Measurements from ENCODE around the gene UHMK1. TPM values are rescaled to one million over a fixed set of nuclear protein-coding genes. Genes with fewer than 3 reads are reported as not detected.
"Not testable (repeated sequence)": the region's sequence is repeated elsewhere in the genome, so short reads cannot be mapped to it uniquely, and the experiment has no call there.

Gene UHMK1
- polyA plus RNA-seq, 1 experiment = 48.2 TPM

DNA sequence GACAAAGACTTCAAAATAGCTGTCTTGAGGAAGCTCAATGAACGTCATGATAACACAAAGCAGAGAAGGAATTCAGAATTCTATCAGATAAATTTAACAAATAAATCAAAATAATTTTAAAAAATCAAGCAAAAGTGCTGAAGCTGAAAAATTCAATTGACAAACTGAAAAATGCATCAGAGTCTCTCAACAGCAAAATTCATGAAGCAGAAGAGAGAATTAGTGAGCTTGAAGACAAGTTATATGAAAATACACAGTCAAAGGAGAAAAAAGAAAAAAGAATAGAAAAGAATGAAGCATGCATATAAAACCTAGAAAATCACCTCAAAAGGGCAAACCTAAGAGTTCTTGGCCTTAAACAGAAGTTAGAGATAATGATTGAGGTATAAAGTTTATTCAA lies 21.0 kb upstream of the UHMK1 start:
- TF ChIP-seq CTCF (IDR thresholded peaks at IDR 0.05; ENCODE audit: low read depth, low read length) = no peak
- CTCF ChIA-PET = no interaction called here

GRCh38 chr1:162485236-162485635 lies 12.4 kb upstream of the UHMK1 start:
- no peak overlapping the region for H3K4me3 ChIP-seq (ENCODE audit: low read depth, low read length)
- peaks cover 5% of the 10 kb centered on the region for H3K27me3 ChIP-seq (ENCODE audit: control insufficient read depth, insufficient read depth, low read length)
- no peaks in the 10 kb centered on the region for H3K9me3 ChIP-seq (ENCODE audit: control insufficient read depth, insufficient read depth, low read length)
- no peak for DNase-seq (ENCODE audit: low read depth, low spot score)
- ChIA-PET CTCF (interaction anchor here (1.0 kb wide), 1 partner anchor 429 kb away, joined by 3 read pairs; no protein-coding TSS in a partner anchor), POLR2A (no interaction called here)
- TF ChIP-seq CTCF (IDR thresholded peaks at IDR 0.05; ENCODE audit: low read depth, low read length) = no peak
- H3K27ac ChIP-seq (ENCODE audit: low read depth, low read length) = no peak overlapping the region

More for the DNA sequence above, 21.0 kb upstream of the UHMK1 start:
- no peak overlapping the region for H3K27ac ChIP-seq (ENCODE audit: low read depth, low read length)
- H3K4me3 ChIP-seq (ENCODE audit: low read depth, low read length) = no peak overlapping the region
- POLR2A ChIA-PET = no interaction called here
- DNase-seq (ENCODE audit: low read depth, low spot score) = no peak
- H3K9me3 ChIP-seq (ENCODE audit: control insufficient read depth, insufficient read depth, low read length) = peaks cover 4% of the 10 kb centered on the region; the same call in 1 of the 2 replicates
- no peaks in the 10 kb centered on the region for H3K27me3 ChIP-seq (ENCODE audit: control insufficient read depth, insufficient read depth, low read length)

GRCh38 chr1:162487241-162487640 lies 10.4 kb upstream of the UHMK1 start:
- Histone ChIP-seq H3K9me3 (ENCODE audit: control insufficient read depth, insufficient read depth, low read length) (no peaks in the 10 kb centered on the region), H3K4me3 (ENCODE audit: low read depth, low read length) (no peak overlapping the region), H3K27me3 (ENCODE audit: control insufficient read depth, insufficient read depth, low read length) (peaks cover 9% of the 10 kb centered on the region), H3K27ac (ENCODE audit: low read depth, low read length) (no peak overlapping the region)
- CTCF ChIA-PET = no interaction called here
- no peak for DNase-seq (ENCODE audit: low read depth, low spot score)
- POLR2A ChIA-PET = no interaction called here
- TF ChIP-seq CTCF (IDR thresholded peaks at IDR 0.05; ENCODE audit: low read depth, low read length) = no peak

DNA sequence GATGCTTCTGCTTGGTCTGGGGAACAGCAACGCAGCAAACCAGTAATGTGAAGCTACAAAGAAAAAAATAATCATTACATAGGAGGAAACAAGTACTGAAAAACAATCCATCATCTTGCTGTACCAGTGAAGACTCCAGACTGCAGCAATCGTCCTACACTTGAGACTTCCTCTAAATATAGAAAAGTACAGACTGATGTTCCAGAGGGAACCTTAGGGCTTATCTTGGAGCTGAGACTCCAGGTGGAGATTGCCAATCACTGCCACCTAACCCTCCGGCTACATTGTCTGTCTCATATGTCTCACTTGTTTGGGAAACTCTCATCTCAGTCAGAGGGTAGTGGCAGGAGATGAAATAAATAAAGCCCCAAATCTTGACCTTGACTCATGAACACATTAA lies 9.4 kb upstream of the UHMK1 start:
- TF ChIP-seq CTCF (IDR thresholded peaks at IDR 0.05; ENCODE audit: low read depth, low read length) = no peak
- H3K27me3 ChIP-seq (ENCODE audit: control insufficient read depth, insufficient read depth, low read length) = peaks cover 12% of the 10 kb centered on the region
- H3K9me3 ChIP-seq (ENCODE audit: control insufficient read depth, insufficient read depth, low read length) = no peaks in the 10 kb centered on the region
- H3K27ac ChIP-seq (ENCODE audit: low read depth, low read length) = no peak overlapping the region
- H3K4me3 ChIP-seq (ENCODE audit: low read depth, low read length) = no peak overlapping the region
- no peak for DNase-seq (ENCODE audit: low read depth, low spot score)
- CTCF ChIA-PET = no interaction called here
- POLR2A ChIA-PET = no interaction called here

- H3K9me3 ChIP-seq (ENCODE audit: control insufficient read depth, insufficient read depth, low read length); H3K27me3 ChIP-seq (ENCODE audit: control insufficient read depth, insufficient read depth, low read length); POLR2A ChIA-PET; DNase-seq (ENCODE audit: low read depth, low spot score); H3K4me3 ChIP-seq (ENCODE audit: low read depth, low read length); CTCF ChIA-PET; H3K27ac ChIP-seq (ENCODE audit: low read depth, low read length): not testable (repeated sequence)
These were observed 1.9 kb upstream of the UHMK1 start for GRCh38 chr1:162495531-162496233.

Measured in AG04450 (cell line).